WTC11 (cell line): ENCODE measurements around the gene FOXP1.

Source experiments
- ATF3 ChIP-seq: sonication (generic); formaldehyde crosslinking; conservative IDR thresholded peaks from 2 replicates; pipeline ENCODE4 v1.8.1; 2022; ENCODE audit warnings: mild to moderate bottlenecking, missing genetic modification reagents
- ATF6 ChIP-seq: sonication (generic); formaldehyde crosslinking; IDR thresholded peaks from 2 replicates; pipeline ENCODE4 v1.8.1; 2023; ENCODE audit warnings: mild to moderate bottlenecking, missing genetic modification reagents
- CREM ChIP-seq: sonication (generic); formaldehyde crosslinking; IDR thresholded peaks from 2 replicates; pipeline ENCODE4 v1.8.1; 2022; ENCODE audit warnings: mild to moderate bottlenecking, missing genetic modification reagents, moderate library complexity
- CTCF ChIP-seq: fragments of 200-600 bp; IDR thresholded peaks from 2 replicates; pipeline ENCODE4 v1.8.0; 2022; ENCODE audit warnings: antibody characterized with exemption
- E2F5 ChIP-seq: sonication (generic); formaldehyde crosslinking; IDR thresholded peaks from 2 replicates; pipeline ENCODE4 v1.8.1; 2022; ENCODE audit warnings: mild to moderate bottlenecking, moderate library complexity, missing genetic modification reagents
- JUN ChIP-seq: sonication (generic); formaldehyde crosslinking; IDR thresholded peaks from 2 replicates; pipeline ENCODE4 v1.8.0; 2023; ENCODE audit warnings: mild to moderate bottlenecking, missing genetic modification reagents
- KAT7 ChIP-seq: sonication (generic); formaldehyde crosslinking; IDR thresholded peaks from 2 replicates; pipeline ENCODE4 v1.8.1; 2023; ENCODE audit warnings: missing genetic modification reagents, mild to moderate bottlenecking, borderline replicate concordance
- MAX ChIP-seq: sonication (generic); formaldehyde crosslinking; IDR thresholded peaks from 2 replicates; pipeline ENCODE4 v1.8.0; 2022; ENCODE audit warnings: mild to moderate bottlenecking, missing genetic modification reagents
- MYBL2 ChIP-seq: sonication (generic); formaldehyde crosslinking; IDR thresholded peaks from 2 replicates; pipeline ENCODE4 v1.8.1; 2023; ENCODE audit warnings: mild to moderate bottlenecking, moderate library complexity, missing genetic modification reagents
- NR2C2 ChIP-seq: sonication (generic); formaldehyde crosslinking; IDR thresholded peaks from 2 replicates; pipeline ENCODE4 v1.8.0; 2022; ENCODE audit warnings: mild to moderate bottlenecking, missing genetic modification reagents
- SP1 ChIP-seq: sonication (generic); formaldehyde crosslinking; conservative IDR thresholded peaks from 2 replicates; pipeline ENCODE4 v1.8.1; 2022; ENCODE audit warnings: missing genetic modification reagents
- USF1 ChIP-seq: sonication (generic); formaldehyde crosslinking; IDR thresholded peaks from 2 replicates; pipeline ENCODE4 v1.8.0; 2022; ENCODE audit warnings: mild to moderate bottlenecking, missing genetic modification reagents

- TF ChIP-seq USF1 (CRISPR knock-in tag): no peak
- TF ChIP-seq CTCF: no peak
- TF ChIP-seq MYBL2 (CRISPR knock-in tag): no peak
- TF ChIP-seq CREM (CRISPR knock-in tag): no peak
- TF ChIP-seq SP1 (CRISPR knock-in tag): no peak
- TF ChIP-seq MAX (CRISPR knock-in tag): no peak
- TF ChIP-seq E2F5 (CRISPR knock-in tag): no peak
- no peak for TF ChIP-seq JUN (CRISPR knock-in tag)
- no peak for TF ChIP-seq KAT7
- TF ChIP-seq ATF3 (CRISPR knock-in tag): no peak
- no peak for TF ChIP-seq NR2C2 (CRISPR knock-in tag)
- TF ChIP-seq ATF6 (CRISPR knock-in tag): no peak
Measured at GRCh38 chr3:71299160-71299559, 284.4 kb downstream of the FOXP1 start.
